OCI-LY1 (cell line): ENCODE measurements around the gene IL16.

Experiments
- H2AFZ ChIP-seq: fragments of 200-600 bp; sonication (generic), shearing (Covaris generic); 2 replicates; pipeline ENCODE4 v1.6.0; 2014; ENCODE audit warnings: antibody characterized with exemption, mild to moderate bottlenecking, low read length
- H3F3A ChIP-seq: fragments of 200-600 bp; sonication (generic), shearing (Covaris generic); 2 replicates; pipeline ENCODE4 v1.6.0; 2014; ENCODE audit warnings: mild to moderate bottlenecking, antibody characterized with exemption, low read length, moderate library complexity; ENCODE audit not compliant: insufficient read depth
- H3K27ac ChIP-seq: fragments of 200-600 bp; sonication (generic); 2 replicates; pipeline ENCODE4 v1.5.1; 2014; ENCODE audit warnings: low read length, mixed run types, mild to moderate bottlenecking, low read depth; ENCODE audit not compliant: poor library complexity, severe bottlenecking
- H3K27me3 ChIP-seq: fragments of 200-600 bp; sonication (generic); 2 replicates; pipeline ENCODE4 v1.6.0; 2014; ENCODE audit warnings: antibody characterized with exemption, mild to moderate bottlenecking, low read length, moderate library complexity; ENCODE audit not compliant: insufficient read depth
- H3K36me3 ChIP-seq: fragments of 200-600 bp; sonication (generic); 2 replicates; pipeline ENCODE4 v1.6.1; 2014; ENCODE audit warnings: mild to moderate bottlenecking, antibody characterized with exemption, low read length, moderate library complexity, mixed read lengths; ENCODE audit not compliant: insufficient read depth
- H3K4me1 ChIP-seq: fragments of 200-600 bp; sonication (generic); 2 replicates; pipeline ENCODE4 v1.5.1; 2014; ENCODE audit warnings: mild to moderate bottlenecking, low read length, moderate library complexity; ENCODE audit not compliant: insufficient read depth, severe bottlenecking
- H3K4me2 ChIP-seq: fragments of 200-600 bp; sonication (generic), shearing (Covaris generic); 2 replicates; pipeline ENCODE4 v1.6.1; 2014; ENCODE audit warnings: low read length
- H3K4me3 ChIP-seq: fragments of 200-600 bp; sonication (generic); 2 replicates; pipeline ENCODE4 v1.5.1; 2014; ENCODE audit warnings: low read length, low read depth, mild to moderate bottlenecking, mixed read lengths; ENCODE audit not compliant: poor library complexity, severe bottlenecking
- H3K79me2 ChIP-seq: fragments of 200-600 bp; shearing (Covaris generic); 2 replicates; pipeline ENCODE4 v1.6.1; 2016; ENCODE audit warnings: mixed run types, low read length, mixed read lengths; ENCODE audit not compliant: insufficient read depth
- H3K9ac ChIP-seq: fragments of 200-600 bp; sonication (generic), shearing (Covaris generic); 2 replicates; pipeline ENCODE4 v1.6.1; 2014; ENCODE audit warnings: mild to moderate bottlenecking, low read length, mixed read lengths
- H3K9me2 ChIP-seq: fragments of 200-600 bp; sonication (generic), shearing (Covaris generic); 2 replicates; pipeline ENCODE4 v1.6.1; 2014; ENCODE audit warnings: low read depth, mild to moderate bottlenecking, low read length, mixed read lengths
- H3K9me3 ChIP-seq: fragments of 200-600 bp; shearing (Covaris generic); 2 replicates; pipeline ENCODE4 v1.6.1; 2014; ENCODE audit warnings: low read length, mixed read lengths
- H4K20me1 ChIP-seq: fragments of 200-600 bp; sonication (generic), shearing (Covaris generic); 2 replicates; pipeline ENCODE4 v1.6.0; 2016; ENCODE audit warnings: mild to moderate bottlenecking, low read length; ENCODE audit not compliant: insufficient read depth
- CTCF ChIP-seq: fragments of 200-600 bp; sonication (generic), shearing (Covaris generic); IDR thresholded peaks from 2 replicates; pipeline ENCODE4 v1.5.1; 2017; ENCODE audit warnings: mild to moderate bottlenecking, antibody characterized with exemption, low read length, moderate library complexity, mixed read lengths
- EZH2 ChIP-seq: fragments of 200-600 bp; sonication (generic), shearing (Covaris generic); IDR thresholded peaks from 2 replicates; pipeline ENCODE4 v1.8.0; 2017; ENCODE audit warnings: borderline replicate concordance, mixed run types, mild to moderate bottlenecking, antibody characterized with exemption, low read length, moderate library complexity, mixed read lengths

IL16 gene

GRCh38 chr15:81323944-81324881 lies 127.5 kb downstream of the IL16 start, which contains the start of gene STARD5:
Gene STARD5 (minus strand): TSS chr15:81324141. CDS start chr15:81324099, 42 bp downstream.
- no peaks in the 10 kb centered on the region for H3K9me3 ChIP-seq
- H4K20me1 ChIP-seq = no peaks in the 10 kb centered on the region
- peak within 1 kb of the TSS; percentile 67 for H3K9ac ChIP-seq
- peak within 1 kb of the TSS; percentile 70 for H3K4me3 ChIP-seq
- H3F3A ChIP-seq = no peaks in the 10 kb centered on the region
- H3K4me1 ChIP-seq = peaks cover 22% of the 10 kb centered on the region
- peaks cover 2% of the 10 kb centered on the region; the same call in 1 of the 2 replicates for H3K36me3 ChIP-seq
- H3K27me3 ChIP-seq = no peaks in the 10 kb centered on the region
- H2AFZ ChIP-seq = peak within 1 kb of the TSS; percentile 17; the same call in 1 of the 2 replicates
- no peak for TF ChIP-seq CTCF
- TF ChIP-seq EZH2 = no peak
- no peaks in the 10 kb centered on the region for H3K9me2 ChIP-seq
- no peaks in the 10 kb centered on the region for H3K79me2 ChIP-seq
- no peak within 1 kb of the TSS for H3K27ac ChIP-seq
- H3K4me2 ChIP-seq = peak within 1 kb of the TSS; percentile 79

GRCh38 chr15:81326466-81327212 lies 130.0 kb downstream of the IL16 start:
- H3K9me3 ChIP-seq = no peaks in the 10 kb centered on the region
- H3K4me2 ChIP-seq = no peak overlapping the region
- H2AFZ ChIP-seq = no peak overlapping the region
- no peaks in the 10 kb centered on the region for H3K36me3 ChIP-seq
- H3K4me1 ChIP-seq = peaks cover 22% of the 10 kb centered on the region
- no peaks in the 10 kb centered on the region for H3F3A ChIP-seq
- no peaks in the 10 kb centered on the region for H4K20me1 ChIP-seq
- H3K9me2 ChIP-seq = no peaks in the 10 kb centered on the region
- H3K27me3 ChIP-seq = no peaks in the 10 kb centered on the region
- H3K79me2 ChIP-seq = no peaks in the 10 kb centered on the region
- H3K4me3 ChIP-seq = no peak overlapping the region
- H3K9ac ChIP-seq = no peak overlapping the region
- no peak for TF ChIP-seq EZH2
- no peak overlapping the region for H3K27ac ChIP-seq

GRCh38 chr15:81327516-81327915 lies 130.8 kb downstream of the IL16 start:
- Histone ChIP-seq H2AFZ (no peak overlapping the region), H3K4me3 (no peak overlapping the region), H3K9me2 (no peaks in the 10 kb centered on the region), H3K27ac (no peak overlapping the region), H3K36me3 (no peaks in the 10 kb centered on the region), H4K20me1 (no peaks in the 10 kb centered on the region), H3F3A (no peaks in the 10 kb centered on the region), H3K9me3 (no peaks in the 10 kb centered on the region), H3K4me1 (peaks cover 20% of the 10 kb centered on the region), H3K9ac (no peak overlapping the region), H3K79me2 (no peaks in the 10 kb centered on the region), H3K27me3 (no peaks in the 10 kb centered on the region), H3K4me2 (no peak overlapping the region)
- TF ChIP-seq CTCF (no peak), EZH2 (no peak)
